HL-60/S4 treated with retinoic acid at 250 ng/mL for 4 days and 3 days (cell line): ENCODE measurements around the gene PCSK6.
"Not testable (repeated sequence)": the region's sequence is repeated elsewhere in the genome, so short reads cannot be mapped to it uniquely, and the experiment has no call there.

Experiments
- in situ Hi-C: fragments of 300-500 bp; cut with MboI; formaldehyde crosslinking; loops from 2 replicates; pipeline ENCODE4 v1.7.0; 2022; ENCODE audit warnings: low sequenced_read_pairs

PCSK6 gene

GRCh38 chr15:101337976-101338375 lies 151.5 kb downstream of the PCSK6 start:
- in situ Hi-C loops: no loop called here

GRCh38 chr15:101333907-101334789 lies 155.4 kb downstream of the PCSK6 start:
- in situ Hi-C loops: not testable (repeated sequence)

- in situ Hi-C loops: no loop called here
These were observed 157.4 kb downstream of the PCSK6 start for GRCh38 chr15:101332061-101332467.

GRCh38 chr15:101329867-101330380 lies 159.6 kb downstream of the PCSK6 start:
- in situ Hi-C loops: no loop called here

- in situ Hi-C loops: no loop called here
These were observed 160.1 kb downstream of the PCSK6 start for GRCh38 chr15:101329309-101329863.

- in situ Hi-C loops: no loop called here
These were observed 161.5 kb downstream of the PCSK6 start for GRCh38 chr15:101328001-101328400.

- in situ Hi-C loops: no loop called here
These were observed 162.3 kb downstream of the PCSK6 start for GRCh38 chr15:101327147-101327740.

- in situ Hi-C loops: no loop called here
These were observed 162.9 kb downstream of the PCSK6 start for GRCh38 chr15:101326462-101327146.

GRCh38 chr15:101326026-101326315 lies 163.5 kb downstream of the PCSK6 start:
- in situ Hi-C loops: no loop called here

- in situ Hi-C loops: no loop called here
These were observed 164.1 kb downstream of the PCSK6 start for GRCh38 chr15:101325263-101326025.

- in situ Hi-C loops: no loop called here
These were observed 164.9 kb downstream of the PCSK6 start for GRCh38 chr15:101324524-101325177.

- in situ Hi-C loops: no loop called here
These were observed 165.5 kb downstream of the PCSK6 start for GRCh38 chr15:101323793-101324523.

- in situ Hi-C loops: no loop called here
These were observed 166.5 kb downstream of the PCSK6 start for GRCh38 chr15:101322854-101323477.

GRCh38 chr15:101322016-101322695 lies 167.4 kb downstream of the PCSK6 start:
- in situ Hi-C loops: no loop called here

- in situ Hi-C loops: no loop called here
These were observed 168.9 kb downstream of the PCSK6 start for GRCh38 chr15:101320501-101321052.

- in situ Hi-C loops: no loop called here
These were observed 170.7 kb downstream of the PCSK6 start for GRCh38 chr15:101318839-101319238.

- in situ Hi-C loops: no loop called here
These were observed 171.2 kb downstream of the PCSK6 start for GRCh38 chr15:101318147-101318819.
